Osteocyte (in vitro differentiated cells): ENCODE measurements around the gene SEL1L3. TPM values are rescaled to one million over a fixed set of nuclear protein-coding genes. Genes with fewer than 3 reads are reported as not detected.

Experiments
- DNase-seq: peaks from one replicate; pipeline ENCODE4 v3.0.0; 2021; ENCODE audit warnings: mixed read lengths; ENCODE audit not compliant: unreplicated experiment; ENCODE audit errors: extremely low spot score
- H3K27ac Mint-ChIP-seq: one replicate; pipeline ENCODE4 v1.8.0; 2021; ENCODE audit warnings: mild to moderate bottlenecking, mixed read lengths; ENCODE audit not compliant: unreplicated experiment
- H3K27me3 Mint-ChIP-seq: one replicate; pipeline ENCODE4 v1.8.0; 2021; ENCODE audit warnings: mixed read lengths; ENCODE audit not compliant: unreplicated experiment
- H3K36me3 Mint-ChIP-seq: one replicate; pipeline ENCODE4 v1.8.0; 2021; ENCODE audit warnings: mixed read lengths; ENCODE audit not compliant: unreplicated experiment
- H3K4me1 Mint-ChIP-seq: one replicate; pipeline ENCODE4 v1.8.0; 2021; ENCODE audit warnings: mixed read lengths; ENCODE audit not compliant: unreplicated experiment
- H3K4me3 Mint-ChIP-seq: one replicate; pipeline ENCODE4 v1.8.0; 2021; ENCODE audit warnings: mild to moderate bottlenecking, moderate library complexity, mixed read lengths; ENCODE audit not compliant: unreplicated experiment
- H3K9me3 Mint-ChIP-seq: one replicate; pipeline ENCODE4 v1.8.0; 2021; ENCODE audit warnings: mixed read lengths; ENCODE audit not compliant: unreplicated experiment
- CTCF ChIP-seq: fragments of 200-600 bp; sonication (generic); IDR thresholded peaks from 2 replicates; pipeline ENCODE4 v1.5.0; 2021; ENCODE audit warnings: antibody characterized with exemption, mild to moderate bottlenecking, moderate library complexity
- total RNA-seq: library from RNA; stranded (reverse); gene quantifications from 2 replicates; pipeline ENCODE4 v1.2.1, GENCODE V29; 2021

SEL1L3 gene
- total RNA-seq, 1 donor from 2014 or later, result 28.0 TPM

GRCh38 chr4:25843340-25844097 is 19.3 kb downstream of the SEL1L3 start:
- DNase-seq, result no peak
- Mint-ChIP-seq H3K4me1 (no peaks in the 10 kb centered on the region), H3K27me3 (no peaks in the 10 kb centered on the region), H3K4me3 (no peak overlapping the region), H3K36me3 (peaks cover 4% of the 10 kb centered on the region), H3K27ac (no peak overlapping the region), H3K9me3 (no peaks in the 10 kb centered on the region)
- no peak for TF ChIP-seq CTCF

GRCh38 chr4:25842229-25842845 is 20.5 kb downstream of the SEL1L3 start:
- Mint-ChIP-seq H3K36me3 (peaks cover 4% of the 10 kb centered on the region), H3K27ac (no peak overlapping the region), H3K9me3 (no peaks in the 10 kb centered on the region), H3K4me3 (no peak overlapping the region), H3K4me1 (no peaks in the 10 kb centered on the region), H3K27me3 (no peaks in the 10 kb centered on the region)
- no peak for TF ChIP-seq CTCF
- no peak for DNase-seq

GRCh38 chr4:25839687-25840086 is 23.1 kb downstream of the SEL1L3 start:
- H3K4me1 Mint-ChIP-seq, result no peaks in the 10 kb centered on the region
- H3K4me3 Mint-ChIP-seq, result no peak overlapping the region
- H3K36me3 Mint-ChIP-seq, result peaks cover under 1% of the 10 kb centered on the region
- DNase-seq, result no peak
- no peak overlapping the region for H3K27ac Mint-ChIP-seq
- H3K9me3 Mint-ChIP-seq, result no peaks in the 10 kb centered on the region
- no peak for TF ChIP-seq CTCF
- no peaks in the 10 kb centered on the region for H3K27me3 Mint-ChIP-seq

DNA sequence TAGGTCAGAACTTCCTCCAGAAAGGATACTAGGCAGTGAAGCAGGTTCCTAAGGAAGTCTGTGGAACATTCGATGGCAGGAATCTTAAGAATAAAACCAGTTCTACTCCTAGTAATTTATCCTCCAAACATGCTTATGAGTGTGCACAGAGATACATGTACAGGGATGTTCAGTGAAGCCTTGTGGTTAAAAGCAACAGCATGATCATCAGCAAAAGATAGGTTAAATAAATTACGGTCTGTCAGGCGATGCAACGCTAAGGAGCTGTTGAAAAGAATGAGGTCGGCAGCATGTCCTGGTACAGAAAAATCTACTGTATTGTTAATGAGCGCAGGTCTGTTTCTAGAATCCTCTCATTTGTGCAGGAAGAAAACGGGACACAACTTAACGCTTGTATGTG is 23.6 kb downstream of the SEL1L3 start:
- Mint-ChIP-seq H3K4me3 (no peak overlapping the region), H3K27ac (no peak overlapping the region), H3K9me3 (no peaks in the 10 kb centered on the region), H3K36me3 (peaks cover 5% of the 10 kb centered on the region), H3K27me3 (no peaks in the 10 kb centered on the region), H3K4me1 (no peaks in the 10 kb centered on the region)
- TF ChIP-seq CTCF, result no peak
- no peak for DNase-seq

DNA sequence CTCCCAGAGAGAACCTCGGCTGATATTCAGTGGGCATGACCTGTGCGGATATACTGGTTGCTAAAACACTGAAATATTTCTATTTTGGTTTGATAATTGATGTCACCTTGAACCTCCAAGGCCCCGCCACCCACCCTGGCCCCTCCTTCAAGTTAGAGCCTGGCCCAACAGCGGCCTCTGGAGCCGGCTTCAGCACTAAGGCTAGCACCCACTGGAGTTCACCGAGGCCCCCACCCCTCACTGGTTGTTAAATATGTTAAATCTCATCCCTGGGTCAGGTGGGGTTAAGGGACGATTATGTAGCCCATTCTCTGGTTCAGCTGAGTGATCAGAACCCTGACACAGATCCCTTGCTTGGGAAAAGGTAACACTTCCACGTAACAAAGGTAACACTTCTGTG is 24.3 kb downstream of the SEL1L3 start:
- no peak for DNase-seq
- H3K36me3 Mint-ChIP-seq, result peaks cover 5% of the 10 kb centered on the region
- no peak overlapping the region for H3K4me3 Mint-ChIP-seq
- no peaks in the 10 kb centered on the region for H3K4me1 Mint-ChIP-seq
- no peaks in the 10 kb centered on the region for H3K9me3 Mint-ChIP-seq
- no peak overlapping the region for H3K27ac Mint-ChIP-seq
- no peaks in the 10 kb centered on the region for H3K27me3 Mint-ChIP-seq
- no peak for TF ChIP-seq CTCF
